HuH-7.5 (cell line): Measurements from ENCODE around the gene PIKFYVE.
"Not testable (repeated sequence)": the region's sequence is repeated elsewhere in the genome, so short reads cannot be mapped to it uniquely, and the experiment has no call there.

Experiments
- DNase-seq: peaks from one replicate; pipeline ENCODE4 v3.0.0; 2011; ENCODE audit warnings: low spot score

The PIKFYVE gene

DNA sequence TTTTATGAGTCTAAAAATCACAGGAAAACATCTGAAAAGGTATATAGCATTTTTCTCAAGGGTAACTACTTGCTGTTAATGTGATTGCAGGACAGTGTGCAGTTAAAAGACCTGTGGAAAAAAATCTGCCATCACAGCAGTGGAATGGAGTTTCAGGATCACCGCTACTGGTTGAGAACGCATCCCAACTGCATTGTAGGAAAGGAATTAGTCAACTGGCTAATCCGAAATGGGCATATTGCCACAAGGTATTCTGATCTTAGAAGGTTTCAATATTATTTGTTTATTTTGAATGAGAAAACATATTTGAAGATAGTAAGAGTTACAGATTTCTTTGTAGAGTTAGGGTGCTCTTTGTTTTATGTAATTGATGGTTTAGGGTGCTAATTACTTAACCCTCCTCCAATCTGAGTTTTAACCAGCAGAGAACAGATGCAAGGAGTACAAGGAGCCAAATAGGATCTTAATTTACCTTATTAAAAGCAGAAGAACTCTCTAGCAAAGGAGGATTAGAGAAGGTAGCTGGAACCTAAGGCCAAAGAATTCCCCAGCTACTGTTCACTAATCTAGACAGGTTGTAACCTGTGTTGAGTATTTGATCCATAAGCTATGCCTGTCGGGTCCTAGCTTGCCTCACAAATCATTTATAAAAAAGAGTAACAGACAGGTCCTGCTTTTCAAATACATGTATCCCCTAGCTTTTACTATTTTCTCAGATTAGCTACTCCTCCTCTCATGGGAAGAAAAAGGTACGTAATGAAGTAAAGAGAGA is 35.0 kb downstream of the PIKFYVE start:
- no peak for DNase-seq

- DNase-seq, result no peak
Measured at GRCh38 chr2:208304157-208304556, 38.1 kb downstream of the PIKFYVE start.

- DNase-seq, result no peak
Measured at GRCh38 chr2:208304695-208305094, 38.6 kb downstream of the PIKFYVE start.

DNA sequence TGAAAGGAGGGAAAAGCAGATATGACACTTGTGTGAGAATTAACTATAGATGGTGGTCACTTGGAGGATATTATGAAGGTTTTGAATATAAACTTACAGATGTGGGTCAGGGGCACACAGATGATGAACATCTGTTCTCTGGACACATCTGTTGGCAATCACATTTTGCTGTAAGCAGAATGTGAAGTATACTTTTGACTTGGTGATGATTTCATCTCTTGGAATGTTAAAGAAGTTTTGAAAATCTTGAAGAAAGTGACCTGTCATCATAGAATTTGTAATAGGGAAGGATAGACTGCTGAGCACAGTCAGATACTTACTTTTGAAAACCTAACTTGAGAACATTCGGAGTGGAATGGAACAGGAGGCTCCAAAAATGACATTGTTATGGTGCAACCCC is 40.2 kb downstream of the PIKFYVE start:
- DNase-seq, result no peak

- no peak for DNase-seq
Measured at GRCh38 chr2:208311321-208311720, 45.3 kb downstream of the PIKFYVE start.

DNA sequence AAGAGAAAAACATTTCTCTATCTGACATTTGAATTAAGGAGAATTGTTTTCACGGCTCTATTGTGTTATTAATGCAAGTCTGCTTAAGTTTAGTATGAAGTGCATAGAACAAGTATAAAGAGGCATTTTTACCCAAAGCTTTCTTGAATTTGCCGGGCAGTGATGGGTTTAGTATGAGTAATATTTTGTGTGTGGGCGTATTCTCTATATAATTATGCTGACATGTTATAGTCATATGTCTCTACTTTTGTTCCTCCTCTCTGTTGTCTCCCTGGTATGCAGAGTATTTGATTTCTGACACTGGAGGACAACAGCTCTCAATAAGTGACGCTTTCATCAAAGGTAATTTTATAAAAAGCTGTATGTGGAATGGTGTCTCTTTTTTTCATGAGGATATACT is 45.9 kb downstream of the PIKFYVE start:
- no peak for DNase-seq

GRCh38 chr2:208315081-208315788 is 49.2 kb downstream of the PIKFYVE start:
- DNase-seq, result no peak

- DNase-seq, result no peak
Measured at GRCh38 chr2:208318127-208318526, 52.1 kb downstream of the PIKFYVE start.

DNA sequence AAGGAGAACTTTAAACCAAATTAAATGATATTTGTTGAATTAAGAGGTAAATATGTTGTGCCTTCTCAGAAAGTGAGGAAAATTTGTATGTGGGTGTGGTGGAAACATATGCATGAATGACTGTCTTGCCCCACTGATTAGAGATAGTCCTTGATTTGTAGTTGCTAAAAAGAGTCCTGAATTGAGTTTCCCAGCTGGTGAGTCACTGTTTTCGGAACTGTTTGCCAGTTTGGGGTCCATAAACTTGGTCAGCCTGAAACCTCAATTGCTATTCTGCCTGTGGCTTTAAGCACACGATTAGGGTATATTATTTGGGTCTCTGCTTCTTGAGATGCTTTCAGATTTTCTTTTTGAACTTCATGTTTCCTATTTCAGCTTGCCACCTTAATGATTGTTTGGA is 53.3 kb downstream of the PIKFYVE start:
- DNase-seq, result no peak

DNA sequence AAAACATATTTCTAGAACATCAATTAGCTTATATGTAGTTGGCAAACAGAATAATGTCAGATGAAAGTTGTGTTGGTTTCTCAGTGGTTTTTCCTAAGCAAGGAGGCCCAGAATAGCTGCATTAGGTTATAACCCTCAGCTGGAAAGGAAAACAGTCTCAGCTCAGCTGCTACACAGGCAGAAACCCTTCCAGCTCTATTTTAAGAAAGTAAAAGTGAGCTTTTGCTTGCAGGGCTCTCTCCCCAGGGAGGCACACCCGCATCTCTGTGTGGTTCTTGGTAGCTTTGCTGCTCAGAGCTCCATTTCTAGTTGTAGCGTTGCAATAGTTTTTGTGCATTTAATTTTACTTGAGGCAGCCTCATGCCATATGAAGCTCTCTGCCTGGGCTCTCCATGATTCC is 54.6 kb downstream of the PIKFYVE start:
- no peak for DNase-seq

DNA sequence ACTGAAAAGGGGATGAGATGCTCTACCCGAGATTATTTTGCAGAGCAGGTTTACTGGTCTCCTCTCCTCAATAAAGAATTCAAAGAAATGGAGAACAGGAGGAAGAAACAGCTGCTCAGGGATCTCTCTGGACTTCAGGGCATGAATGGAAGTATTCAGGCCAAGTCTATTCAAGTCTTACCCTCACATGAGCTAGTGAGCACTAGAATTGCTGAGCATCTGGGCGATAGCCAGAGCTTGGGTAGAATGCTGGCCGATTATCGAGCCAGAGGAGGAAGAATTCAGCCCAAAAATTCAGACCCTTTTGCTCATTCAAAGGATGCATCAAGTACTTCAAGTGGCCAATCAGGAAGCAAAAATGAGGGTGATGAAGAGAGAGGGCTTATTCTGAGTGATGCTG is 60.0 kb downstream of the PIKFYVE start:
- DNase-seq, result no peak

GRCh38 chr2:208329485-208329884 is 63.4 kb downstream of the PIKFYVE start:
- DNase-seq, result no peak

DNA sequence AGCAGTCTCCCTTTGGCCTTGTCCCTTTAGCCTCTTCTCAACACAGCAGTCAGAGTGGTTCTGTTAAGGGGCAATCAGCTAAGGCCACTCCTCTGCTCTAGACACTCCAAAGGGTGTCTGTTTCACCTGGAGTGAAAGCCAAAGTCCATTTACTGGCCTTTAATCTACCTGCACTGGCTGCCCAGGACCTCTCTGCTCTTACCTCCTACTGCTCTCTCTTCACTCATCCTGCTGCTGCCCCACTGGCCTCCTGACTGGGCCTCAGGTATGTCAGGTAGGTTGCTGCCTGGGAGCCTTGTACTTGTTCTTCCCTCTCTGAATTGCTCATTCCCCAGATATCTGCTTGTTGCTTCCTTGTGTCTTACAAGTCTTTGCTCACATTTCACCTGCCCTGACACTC is 68.2 kb downstream of the PIKFYVE start:
- DNase-seq, result no peak

DNA sequence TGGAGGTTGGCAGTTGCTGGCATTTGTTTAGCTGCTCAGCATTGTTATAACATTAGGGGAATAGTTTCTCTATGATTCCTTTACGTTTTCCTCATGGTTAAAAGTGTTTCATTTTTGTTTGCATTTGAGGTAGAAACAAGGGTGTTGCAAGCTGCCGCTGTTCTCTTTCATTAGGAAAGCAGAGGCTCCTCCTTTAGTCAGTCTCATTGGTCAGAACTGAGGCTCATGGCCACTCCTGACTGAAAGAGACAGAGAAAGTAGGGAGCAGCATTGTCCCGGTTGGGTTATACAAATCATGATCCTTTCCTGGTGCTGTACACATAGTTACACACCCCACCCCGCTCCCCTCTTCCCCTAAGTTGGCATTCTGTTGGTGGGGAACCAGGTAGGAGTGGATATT is 80.7 kb downstream of the PIKFYVE start:
- DNase-seq, result no peak

DNA sequence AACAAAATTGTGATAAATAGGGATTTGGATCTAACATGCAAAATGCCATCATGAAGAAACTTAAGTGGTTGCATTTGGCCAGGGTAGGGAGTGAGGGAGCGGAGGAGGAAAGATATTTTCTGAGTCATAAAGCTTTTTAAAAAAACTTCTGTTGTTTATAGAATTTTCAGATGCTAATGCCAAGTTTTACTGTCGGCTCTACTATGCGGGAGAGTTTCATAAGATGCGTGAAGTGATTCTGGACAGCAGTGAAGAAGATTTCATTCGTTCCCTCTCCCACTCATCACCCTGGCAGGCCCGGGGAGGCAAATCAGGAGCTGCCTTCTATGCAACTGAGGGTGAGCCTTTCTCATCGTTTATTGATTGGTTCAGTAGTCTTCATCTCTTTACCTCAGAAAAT is 84.6 kb downstream of the PIKFYVE start:
- no peak for DNase-seq

DNA sequence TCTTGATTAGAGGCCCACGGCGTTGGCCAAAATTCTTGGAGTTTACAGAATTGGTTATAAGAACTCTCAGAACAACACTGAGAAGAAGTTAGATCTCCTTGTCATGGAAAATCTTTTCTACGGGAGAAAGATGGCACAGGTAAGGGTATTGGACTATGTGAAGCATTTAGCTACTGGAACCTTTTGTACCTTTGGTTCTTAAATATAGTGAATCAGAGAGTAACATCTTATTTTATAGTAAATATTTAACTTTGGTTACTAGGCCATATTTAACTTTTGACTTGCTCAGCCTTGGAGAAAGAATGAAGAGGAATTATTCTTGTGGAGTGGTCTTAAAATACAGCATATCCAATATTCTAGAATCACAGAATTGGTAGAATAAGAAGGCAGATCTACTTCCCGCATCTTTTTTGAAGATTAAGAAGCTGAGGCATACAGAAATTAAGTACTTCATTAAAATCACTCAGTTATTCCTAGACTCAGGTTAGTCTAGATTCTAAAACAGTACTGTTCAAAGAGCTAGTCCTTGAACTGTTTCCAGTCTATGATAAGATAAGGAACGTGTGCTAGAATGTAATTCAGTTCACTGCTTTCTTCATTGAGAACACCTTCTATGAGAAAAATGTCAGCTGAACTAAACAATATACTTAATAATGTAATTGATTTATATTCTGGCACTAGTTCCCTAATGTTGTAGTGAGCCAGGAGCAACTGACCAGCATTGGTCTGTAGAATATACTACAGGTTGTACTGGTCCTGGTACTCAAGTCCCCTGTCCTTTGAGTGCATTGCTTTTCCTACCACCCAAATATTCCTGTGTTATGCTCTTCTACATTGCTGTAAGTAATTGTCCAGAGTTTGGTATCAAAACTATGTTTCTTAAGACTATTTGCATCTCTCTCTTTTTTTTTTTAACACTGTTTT is 86.9 kb downstream of the PIKFYVE start:
- no peak for DNase-seq

GRCh38 chr2:208354964-208355381 is 88.9 kb downstream of the PIKFYVE start:
- DNase-seq, result no peak

DNA sequence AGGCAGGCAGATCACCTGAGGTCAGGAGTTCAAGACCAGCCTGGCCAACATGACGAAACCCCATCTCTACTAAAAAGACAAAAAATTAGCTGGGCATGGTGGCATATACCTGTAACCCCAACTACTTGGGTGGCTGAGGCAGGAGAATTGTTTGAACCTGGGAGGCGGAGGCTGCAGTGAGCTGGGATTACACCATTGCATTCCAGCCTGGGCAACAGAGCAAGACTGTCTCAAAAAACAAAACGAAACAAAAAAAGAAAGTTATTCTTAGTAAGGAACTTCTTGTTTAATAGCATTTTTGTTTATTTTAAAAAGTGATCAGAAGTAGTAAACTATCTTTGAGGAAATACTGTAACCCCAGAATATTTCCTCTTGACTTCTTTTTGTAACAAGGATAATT is 90.4 kb downstream of the PIKFYVE start:
- not testable (repeated sequence) for DNase-seq

DNA sequence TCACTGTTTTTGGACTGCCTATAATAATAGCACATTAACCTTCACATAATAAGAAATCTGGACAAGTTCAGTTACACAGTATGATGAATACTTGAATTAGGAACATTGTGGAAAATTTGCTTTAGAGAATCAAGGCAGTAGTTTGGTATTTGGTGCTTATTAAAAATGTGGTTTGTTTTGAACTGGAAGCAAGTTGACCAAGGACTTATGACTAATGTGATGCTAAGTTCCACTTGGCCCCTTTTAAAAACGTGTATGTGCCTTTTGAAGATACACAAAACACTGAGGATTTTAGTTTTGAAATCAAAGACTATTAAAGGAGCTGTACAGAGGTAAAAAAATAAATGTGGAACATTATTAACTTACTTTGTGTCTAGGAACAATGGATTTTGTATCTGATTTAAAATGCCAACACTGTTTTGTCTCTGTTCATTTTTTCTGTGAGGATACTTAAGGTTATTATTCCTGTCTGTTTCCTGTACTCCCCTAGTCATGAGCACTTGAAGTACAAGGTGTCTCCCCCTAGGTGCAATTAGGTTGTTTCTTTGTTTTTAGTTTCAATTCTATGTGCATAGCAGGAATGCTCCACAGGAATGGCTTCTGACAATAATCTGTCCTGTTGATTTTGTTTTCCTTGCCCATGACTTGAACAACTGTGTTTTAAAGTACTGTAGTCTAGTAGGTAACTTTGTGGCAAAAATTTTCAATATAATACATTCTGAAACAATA is 91.0 kb downstream of the PIKFYVE start:
- no peak for DNase-seq

DNA sequence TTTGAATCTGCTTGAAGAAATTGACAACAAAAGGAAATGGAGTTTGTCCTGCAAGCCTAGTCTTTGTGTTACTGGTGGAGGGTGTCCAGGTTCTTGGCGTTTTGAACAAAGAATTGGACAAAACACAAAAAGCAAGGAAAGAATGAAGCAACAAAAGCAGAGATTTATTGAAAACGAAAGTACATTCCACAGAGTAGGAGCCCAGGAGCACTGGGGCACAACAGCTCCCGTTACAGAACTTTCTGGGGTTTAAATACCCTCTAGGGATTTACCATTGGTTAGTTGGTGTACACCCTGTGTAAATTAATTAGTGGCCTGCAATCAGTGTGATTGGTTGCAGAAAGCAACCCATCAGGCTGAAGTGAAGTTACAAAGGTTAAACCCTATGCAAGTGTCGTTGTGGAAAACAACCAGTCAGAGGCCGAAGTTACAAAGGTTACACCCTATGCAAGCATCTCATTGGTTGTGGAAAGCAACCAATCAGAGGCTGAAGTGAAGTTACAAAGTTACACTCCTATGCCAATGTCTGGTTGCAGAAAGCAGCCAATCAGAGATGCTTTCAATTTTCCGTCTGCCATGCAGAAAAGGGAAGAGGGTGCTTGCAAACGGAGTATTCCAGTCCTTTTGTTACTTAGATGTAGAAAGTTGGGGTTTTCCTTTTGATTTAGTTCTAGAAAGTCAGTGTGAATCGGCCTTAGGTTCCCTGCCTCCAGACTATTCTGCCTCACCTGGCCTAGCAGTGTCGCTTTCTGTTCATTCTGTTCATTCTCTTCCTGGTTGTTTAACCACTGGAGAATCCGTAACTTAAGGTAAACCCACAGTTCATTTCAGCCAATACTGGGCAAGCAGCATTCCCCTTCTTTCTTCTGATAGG is 92.9 kb downstream of the PIKFYVE start:
- DNase-seq, result no peak

DNA sequence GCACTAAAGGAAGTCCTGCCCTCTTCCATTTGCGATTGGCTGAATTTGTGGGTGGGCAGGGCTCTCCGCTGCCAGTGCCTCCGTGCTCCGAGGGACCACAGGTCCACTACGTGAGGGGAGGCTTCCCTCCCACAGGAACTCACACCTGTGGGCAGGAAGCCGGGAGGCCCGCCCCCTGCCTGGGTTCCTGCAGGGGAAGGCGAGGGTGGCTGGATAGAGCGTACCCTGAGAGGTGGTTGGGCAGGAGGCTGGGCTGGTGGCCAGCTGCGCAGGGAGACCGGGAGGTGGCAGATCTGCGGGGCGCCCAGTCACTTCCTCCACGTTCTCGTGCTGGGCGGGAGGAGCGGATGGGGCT is 93.6 kb downstream of the PIKFYVE start:
- no peak for DNase-seq
